ENCODE data around the gene CCDC91.

Gene CCDC91

DNA sequence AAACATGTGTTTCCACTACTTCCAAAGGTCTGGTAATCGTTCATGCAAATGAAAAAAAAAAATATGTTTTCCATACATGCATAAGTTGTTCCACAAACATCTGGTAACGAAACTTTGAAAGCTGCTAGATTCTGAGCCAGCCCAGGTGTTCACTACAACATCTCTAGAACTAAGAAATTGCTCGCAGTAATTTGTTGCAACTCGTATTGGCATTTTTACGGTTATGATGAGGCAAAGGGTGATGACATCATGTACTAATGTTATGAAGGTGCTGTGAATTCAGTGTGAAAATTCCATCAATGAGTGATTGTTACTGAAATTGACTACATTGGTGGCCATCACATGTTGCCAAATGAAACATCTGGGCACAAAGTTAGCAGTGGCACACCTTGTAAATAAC is 31.9 kb upstream of the CCDC91 start:
- CTCF ChIA-PET = no interaction called here

DNA sequence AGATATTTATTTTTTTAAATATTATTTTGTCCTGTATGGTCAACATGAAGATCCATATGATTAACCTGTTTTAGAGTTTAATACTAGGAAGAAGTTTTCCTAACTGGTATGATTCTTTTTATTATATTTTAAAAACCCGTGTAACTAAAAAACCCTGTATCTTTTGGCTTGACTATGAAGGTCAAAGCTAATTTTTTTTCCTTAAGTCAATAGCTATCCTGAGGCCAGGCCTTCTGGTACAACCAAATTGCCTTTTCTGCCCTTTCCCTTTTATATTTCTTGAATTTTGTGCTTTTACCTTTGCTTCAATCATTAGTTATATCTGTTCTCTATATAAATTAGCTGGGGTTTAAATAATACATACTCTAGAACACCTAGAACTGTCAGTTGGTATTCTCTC is 30.6 kb upstream of the CCDC91 start:
- no CpG with 5 or more reads among the region's 1 CpG for WGBS (ENCODE audit: insufficient coverage)
- ChIA-PET CTCF (no interaction called here), POLR2A (no interaction called here)
- Histone ChIP-seq H3K9me3 (ENCODE audit: control extremely low read depth in 1 of 5, control insufficient read depth in 4 of 5, insufficient read depth in 2 of 5, low read depth in 1 of 5, low read length in 4 of 5) (no peaks in the 10 kb centered on the region), H3K4me3 (ENCODE audit: control insufficient read depth in 1 of 7, extremely low read depth in 1 of 7, insufficient read depth in 4 of 7, low read depth in 2 of 7, low read length in 6 of 7) (no peak overlapping the region), H3K36me3 (ENCODE audit: control insufficient read depth in 4 of 4, insufficient read depth in 4 of 4, low read length in 3 of 4) (no peaks in the 10 kb centered on the region), H3K4me1 (ENCODE audit: control extremely low read depth in 1 of 4, control insufficient read depth in 4 of 4, insufficient read depth in 4 of 4, low read length in 3 of 4) (peaks cover 0 to 17% (median 2%) of the 10 kb centered on the region in 4 experiments), H3K27ac (ENCODE audit: insufficient read depth in 1 of 2, low read depth in 1 of 2, low read length in 2 of 2, poor library complexity in 1 of 2, severe bottlenecking in 2 of 2) (no peak overlapping the region), H3K27me3 (replicated peaks in 2 of 5; ENCODE audit: control insufficient read depth in 4 of 5, insufficient read depth in 5 of 5, low read length in 4 of 5) (no peaks in the 10 kb centered on the region)
- no peak for DNase-seq

More for the DNA sequence above, 31.9 kb upstream of the CCDC91 start:
- Histone ChIP-seq H3K36me3 (ENCODE audit: control insufficient read depth in 4 of 4, insufficient read depth in 4 of 4, low read length in 3 of 4) (no peaks in the 10 kb centered on the region), H3K9me3 (ENCODE audit: control extremely low read depth in 1 of 5, control insufficient read depth in 4 of 5, insufficient read depth in 2 of 5, low read depth in 1 of 5, low read length in 4 of 5) (no peaks in the 10 kb centered on the region), H3K4me1 (ENCODE audit: control extremely low read depth in 1 of 4, control insufficient read depth in 4 of 4, insufficient read depth in 4 of 4, low read length in 3 of 4) (peaks cover 0 to 17% (median 2%) of the 10 kb centered on the region in 4 experiments), H3K27ac (ENCODE audit: insufficient read depth in 1 of 2, low read depth in 1 of 2, low read length in 2 of 2, poor library complexity in 1 of 2, severe bottlenecking in 2 of 2) (no peak overlapping the region), H3K27me3 (replicated peaks in 2 of 5; ENCODE audit: control insufficient read depth in 4 of 5, insufficient read depth in 5 of 5, low read length in 4 of 5) (no peaks in the 10 kb centered on the region), H3K4me3 (ENCODE audit: control insufficient read depth in 1 of 7, extremely low read depth in 1 of 7, insufficient read depth in 4 of 7, low read depth in 2 of 7, low read length in 6 of 7) (no peak overlapping the region)
- no peak for DNase-seq
- 97% methylated on average over 5 of the region's 5 CpGs for WGBS (ENCODE audit: insufficient coverage)
- POLR2A ChIA-PET = no interaction called here

DNA sequence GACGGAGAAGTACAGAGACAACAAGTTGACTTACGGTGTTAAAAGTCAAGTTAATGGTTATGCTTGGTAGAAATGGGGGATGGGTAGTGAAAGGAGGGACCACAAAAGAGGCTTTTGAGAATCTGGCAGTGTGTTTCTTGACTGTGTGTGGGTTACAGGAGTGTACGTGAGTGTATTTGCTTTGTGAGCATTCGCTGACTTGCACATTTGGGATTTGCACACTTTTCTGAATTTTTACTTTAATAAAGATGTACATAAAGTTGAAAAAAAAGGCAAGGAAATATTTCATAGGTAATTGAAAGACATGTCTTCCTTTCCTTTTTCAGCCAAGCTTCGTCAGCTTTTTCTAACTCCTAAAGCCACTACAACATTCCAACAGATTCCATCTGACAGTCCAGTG is 28.6 kb upstream of the CCDC91 start:
- Histone ChIP-seq H3K36me3 (ENCODE audit: control insufficient read depth in 4 of 4, insufficient read depth in 4 of 4, low read length in 3 of 4) (no peaks in the 10 kb centered on the region), H3K27ac (ENCODE audit: insufficient read depth in 1 of 2, low read depth in 1 of 2, low read length in 2 of 2, poor library complexity in 1 of 2, severe bottlenecking in 2 of 2) (no peak overlapping the region), H3K4me3 (ENCODE audit: control insufficient read depth in 1 of 7, extremely low read depth in 1 of 7, insufficient read depth in 4 of 7, low read depth in 2 of 7, low read length in 6 of 7) (no peak overlapping the region), H3K4me1 (ENCODE audit: control extremely low read depth in 1 of 4, control insufficient read depth in 4 of 4, insufficient read depth in 4 of 4, low read length in 3 of 4) (peaks cover 0 to under 1% (median 0%) of the 10 kb centered on the region in 4 experiments), H3K27me3 (replicated peaks in 2 of 5; ENCODE audit: control insufficient read depth in 4 of 5, insufficient read depth in 5 of 5, low read length in 4 of 5) (no peaks in the 10 kb centered on the region), H3K9me3 (ENCODE audit: control extremely low read depth in 1 of 5, control insufficient read depth in 4 of 5, insufficient read depth in 2 of 5, low read depth in 1 of 5, low read length in 4 of 5) (no peaks in the 10 kb centered on the region)
- no peak for DNase-seq
- WGBS (ENCODE audit: insufficient coverage) = 100% methylated on average over 3 of the region's 5 CpGs
- POLR2A ChIA-PET = no interaction called here
- CTCF ChIA-PET = no interaction called here

DNA sequence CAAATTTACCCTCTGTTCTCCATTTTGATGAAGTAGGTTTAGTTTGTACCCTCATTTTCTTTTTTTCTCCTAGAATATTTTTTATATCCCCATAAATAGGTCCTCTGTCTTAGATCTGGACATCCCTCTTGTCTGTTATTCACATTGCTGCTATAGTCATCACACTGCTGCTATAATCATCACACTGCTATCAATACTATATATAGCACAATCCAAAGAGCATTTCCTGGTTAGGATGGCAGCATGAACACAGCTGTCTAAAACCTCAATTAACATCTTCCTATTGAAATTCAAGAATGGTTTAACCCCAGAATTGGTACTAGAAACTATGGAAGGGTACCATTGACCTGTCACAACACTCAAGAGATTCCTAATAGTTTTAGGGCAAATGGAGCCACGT is 27.6 kb upstream of the CCDC91 start:
- ChIA-PET POLR2A (no interaction called here), CTCF (no interaction called here)
- Histone ChIP-seq H3K4me1 (ENCODE audit: control extremely low read depth in 1 of 4, control insufficient read depth in 4 of 4, insufficient read depth in 4 of 4, low read length in 3 of 4) (no peaks in the 10 kb centered on the region), H3K27me3 (replicated peaks in 2 of 5; ENCODE audit: control insufficient read depth in 4 of 5, insufficient read depth in 5 of 5, low read length in 4 of 5) (no peaks in the 10 kb centered on the region), H3K27ac (ENCODE audit: insufficient read depth in 1 of 2, low read depth in 1 of 2, low read length in 2 of 2, poor library complexity in 1 of 2, severe bottlenecking in 2 of 2) (no peak overlapping the region), H3K36me3 (ENCODE audit: control insufficient read depth in 4 of 4, insufficient read depth in 4 of 4, low read length in 3 of 4) (no peaks in the 10 kb centered on the region), H3K4me3 (ENCODE audit: control insufficient read depth in 1 of 7, extremely low read depth in 1 of 7, insufficient read depth in 4 of 7, low read depth in 2 of 7, low read length in 6 of 7) (no peak overlapping the region), H3K9me3 (ENCODE audit: control extremely low read depth in 1 of 5, control insufficient read depth in 4 of 5, insufficient read depth in 2 of 5, low read depth in 1 of 5, low read length in 4 of 5) (no peaks in the 10 kb centered on the region)
- no peak for DNase-seq
- 100% methylated on average over 1 of the region's 1 CpG for WGBS (ENCODE audit: insufficient coverage)

DNA sequence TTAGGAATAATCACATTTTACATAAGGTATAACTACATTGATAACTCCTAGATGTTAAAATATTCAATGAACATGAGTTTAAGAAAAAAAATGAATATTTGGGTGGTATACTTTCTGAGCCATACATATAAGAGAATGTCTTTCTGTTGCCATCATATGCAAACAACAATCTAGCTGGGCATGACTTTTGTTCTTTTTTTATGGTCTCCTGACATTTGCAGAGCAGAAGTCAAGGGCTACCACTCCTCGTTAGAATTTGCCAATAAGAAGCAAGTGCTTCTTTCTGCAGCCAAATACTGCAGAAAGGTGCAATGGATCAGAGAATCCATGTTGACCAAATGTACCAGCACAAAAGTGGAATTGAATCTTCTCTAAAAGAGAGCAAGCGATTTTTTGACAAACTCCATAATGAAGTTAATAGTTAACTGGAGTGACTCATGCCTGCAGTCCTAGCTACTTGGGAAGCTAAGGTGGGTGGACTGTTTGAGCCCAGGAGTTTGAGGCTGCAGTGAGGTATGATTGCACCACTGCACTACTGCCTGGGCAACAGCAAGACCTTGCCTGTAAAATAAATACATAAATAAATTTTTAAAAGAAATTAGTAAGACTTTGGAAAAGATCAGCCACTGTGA is 25.5 kb upstream of the CCDC91 start:
- Histone ChIP-seq H3K9me3 (ENCODE audit: control extremely low read depth in 1 of 5, control insufficient read depth in 4 of 5, insufficient read depth in 2 of 5, low read depth in 1 of 5, low read length in 4 of 5) (no peaks in the 10 kb centered on the region), H3K36me3 (ENCODE audit: control insufficient read depth in 4 of 4, insufficient read depth in 4 of 4, low read length in 3 of 4) (no peaks in the 10 kb centered on the region), H3K27me3 (replicated peaks in 2 of 5; ENCODE audit: control insufficient read depth in 4 of 5, insufficient read depth in 5 of 5, low read length in 4 of 5) (no peaks in the 10 kb centered on the region), H3K4me1 (ENCODE audit: control extremely low read depth in 1 of 4, control insufficient read depth in 4 of 4, insufficient read depth in 4 of 4, low read length in 3 of 4) (no peaks in the 10 kb centered on the region), H3K27ac (ENCODE audit: insufficient read depth in 1 of 2, low read depth in 1 of 2, low read length in 2 of 2, poor library complexity in 1 of 2, severe bottlenecking in 2 of 2) (no peak overlapping the region), H3K4me3 (ENCODE audit: control insufficient read depth in 1 of 7, extremely low read depth in 1 of 7, insufficient read depth in 4 of 7, low read depth in 2 of 7, low read length in 6 of 7) (no peak overlapping the region)
- POLR2A ChIA-PET = interaction anchor here (0.6 kb wide), 1 partner anchor 60 kb away, joined by 5 read pairs; no protein-coding TSS in a partner anchor
- WGBS (ENCODE audit: insufficient coverage) = 100% methylated on average over 2 of the region's 2 CpGs
- CTCF ChIA-PET = no interaction called here
- no peak for DNase-seq

DNA sequence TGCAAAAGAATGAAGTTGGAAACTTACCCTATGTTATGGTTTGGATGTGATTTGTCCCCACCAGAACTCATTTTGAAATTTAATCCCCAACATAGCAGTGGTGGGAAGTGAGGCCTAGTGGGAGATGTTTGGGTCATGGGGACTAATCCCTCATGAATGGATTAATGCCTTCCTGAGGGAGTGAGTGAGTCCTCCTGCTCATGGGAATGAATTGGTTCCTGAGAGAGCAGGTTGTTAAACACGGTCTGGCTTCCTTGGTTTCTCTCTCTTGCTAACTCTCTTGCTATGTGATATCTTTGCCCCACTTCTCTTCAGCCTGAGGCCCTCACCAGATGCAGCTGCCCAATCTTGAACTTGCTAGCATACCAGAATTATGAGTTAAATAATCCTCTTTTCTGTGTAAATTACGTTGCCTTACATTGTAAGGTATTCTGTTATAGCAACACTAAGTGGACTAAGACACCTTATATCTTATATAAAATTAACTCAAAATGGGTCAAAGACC is 22.2 kb upstream of the CCDC91 start:
- no peaks in the 10 kb centered on the region for H3K27me3 ChIP-seq (replicated peaks in 2 of 5; ENCODE audit: control insufficient read depth in 4 of 5, insufficient read depth in 5 of 5, low read length in 4 of 5)
- no peak overlapping the region for H3K27ac ChIP-seq (ENCODE audit: insufficient read depth in 1 of 2, low read depth in 1 of 2, low read length in 2 of 2, poor library complexity in 1 of 2, severe bottlenecking in 2 of 2)
- no peaks in the 10 kb centered on the region for H3K36me3 ChIP-seq (ENCODE audit: control insufficient read depth in 4 of 4, insufficient read depth in 4 of 4, low read length in 3 of 4)
- no peaks in the 10 kb centered on the region for H3K4me1 ChIP-seq (ENCODE audit: control extremely low read depth in 1 of 4, control insufficient read depth in 4 of 4, insufficient read depth in 4 of 4, low read length in 3 of 4)
- CTCF ChIA-PET = no interaction called here
- no peaks in the 10 kb centered on the region for H3K9me3 ChIP-seq (ENCODE audit: control extremely low read depth in 1 of 5, control insufficient read depth in 4 of 5, insufficient read depth in 2 of 5, low read depth in 1 of 5, low read length in 4 of 5)
- no peak for DNase-seq
- POLR2A ChIA-PET = no interaction called here
- 90% methylated on average over 1 of the region's 2 CpGs for WGBS (ENCODE audit: insufficient coverage)
- H3K4me3 ChIP-seq (ENCODE audit: control insufficient read depth in 1 of 7, extremely low read depth in 1 of 7, insufficient read depth in 4 of 7, low read depth in 2 of 7, low read length in 6 of 7) = no peak overlapping the region

DNA sequence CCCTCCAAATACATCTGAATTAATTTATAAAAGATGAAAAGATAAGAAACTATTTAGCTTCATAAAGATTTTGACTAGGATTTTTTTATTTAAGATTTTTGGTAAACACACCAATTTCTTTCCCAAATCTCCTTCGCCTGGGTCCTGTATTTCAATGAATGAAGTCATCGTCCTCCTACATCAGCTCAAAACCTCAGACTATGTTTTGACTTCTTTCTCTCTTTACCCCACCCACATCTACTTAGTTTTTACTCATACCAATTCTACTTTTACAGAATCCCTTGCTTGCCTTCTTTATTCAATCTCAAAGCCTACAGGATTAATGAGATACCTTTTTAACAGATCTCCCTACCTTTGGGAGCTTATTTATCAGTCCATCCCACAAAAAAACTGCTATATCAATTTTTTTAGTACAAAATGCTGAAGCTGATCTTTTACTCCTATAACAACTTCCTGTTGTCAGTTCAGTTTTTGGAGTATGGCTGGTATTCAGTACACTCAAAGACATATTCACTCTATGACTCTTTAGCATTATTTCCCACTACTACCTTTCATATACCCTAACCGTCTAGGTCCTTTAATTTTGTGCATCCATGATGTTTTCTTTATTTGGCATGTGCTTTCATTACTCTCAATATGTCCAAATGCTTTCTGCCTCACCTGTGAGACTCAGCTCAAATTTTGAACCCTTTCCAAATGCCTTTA is 18.7 kb upstream of the CCDC91 start:
- no peaks in the 10 kb centered on the region for H3K36me3 ChIP-seq (ENCODE audit: control insufficient read depth in 4 of 4, insufficient read depth in 4 of 4, low read length in 3 of 4)
- no peak for DNase-seq
- no peak overlapping the region for H3K27ac ChIP-seq (ENCODE audit: insufficient read depth in 1 of 2, low read depth in 1 of 2, low read length in 2 of 2, poor library complexity in 1 of 2, severe bottlenecking in 2 of 2)
- no peaks in the 10 kb centered on the region for H3K27me3 ChIP-seq (replicated peaks in 2 of 5; ENCODE audit: control insufficient read depth in 4 of 5, insufficient read depth in 5 of 5, low read length in 4 of 5)
- ChIA-PET CTCF (interaction anchor here (1.2 kb wide), 1 partner anchor 17 kb away, joined by 3 read pairs; no protein-coding TSS in a partner anchor), POLR2A (no interaction called here)
- 95% methylated on average over 3 of the region's 3 CpGs for WGBS (ENCODE audit: insufficient coverage)
- H3K9me3 ChIP-seq (ENCODE audit: control extremely low read depth in 1 of 5, control insufficient read depth in 4 of 5, insufficient read depth in 2 of 5, low read depth in 1 of 5, low read length in 4 of 5) = peaks cover 0 to 3% (median 0%) of the 10 kb centered on the region in 5 experiments
- H3K4me1 ChIP-seq (ENCODE audit: control extremely low read depth in 1 of 4, control insufficient read depth in 4 of 4, insufficient read depth in 4 of 4, low read length in 3 of 4) = peaks cover 0 to 4% (median 2%) of the 10 kb centered on the region in 4 experiments
- H3K4me3 ChIP-seq (ENCODE audit: control insufficient read depth in 1 of 7, extremely low read depth in 1 of 7, insufficient read depth in 4 of 7, low read depth in 2 of 7, low read length in 6 of 7) = no peak overlapping the region

Data from common myeloid progenitor, CD34-positive (primary cell).